Panc1 (cell line): ENCODE measurements around the gene MXRA8. TPM values are rescaled to one million over a fixed set of nuclear protein-coding genes. Genes with fewer than 3 reads are reported as not detected.

Experiments used
- ATAC-seq: fragments of 200-7000 bp; cut with Tn5 transposase; 2 replicates; pipeline ENCODE4 v1.9.1; 2020; ENCODE audit warnings: mild to moderate bottlenecking, moderate library complexity
- BruUV-seq: library from RNA; stranded (reverse); fragments of 400-500 nt; replicated peaks from 2 replicates; lab custom pipeline; 2021; lab: Mats Ljungman, UMichigan
- CTCF ChIA-PET: fragments of 300-600 bp; sonication (Branson Sonifier 250); formaldehyde crosslinking; loops from one replicate; lab custom pipeline; 2022; ENCODE audit warnings: antibody characterized with exemption; lab: Charles Lee
- POLR2A ChIA-PET: fragments of 300-600 bp; sonication (Branson Sonifier 250); formaldehyde crosslinking; loops from one replicate; lab custom pipeline; 2022; ENCODE audit warnings: antibody characterized with exemption; lab: Charles Lee
- DNase-seq: peaks from one replicate; pipeline ENCODE4 v3.0.0-alpha.2; 2010; ENCODE audit warnings: low read depth, low spot score
- H3K27ac ChIP-seq: 2 replicates; pipeline ENCODE4 v1.5.1; 2011; ENCODE audit warnings: mild to moderate bottlenecking, low read length, inconsistent platforms
- H3K27me3 ChIP-seq: fragments of 200-500 bp; sonication (Bioruptor generic); 2 replicates; pipeline ENCODE4 v1.6.0; 2014; ENCODE audit warnings: low read length, inconsistent platforms; ENCODE audit not compliant: control insufficient read depth, insufficient read depth
- H3K36me3 ChIP-seq: fragments of 200-500 bp; sonication (Bioruptor generic); 2 replicates; pipeline ENCODE4 v1.5.1; 2014; ENCODE audit warnings: inconsistent platforms, mild to moderate bottlenecking, low read length, moderate library complexity; ENCODE audit not compliant: control insufficient read depth, insufficient read depth
- H3K4me1 ChIP-seq: 2 replicates; pipeline ENCODE4 v1.5.1; 2011; ENCODE audit warnings: inconsistent platforms, mild to moderate bottlenecking, low read length, moderate library complexity; ENCODE audit not compliant: control insufficient read depth, insufficient read depth
- H3K4me3 ChIP-seq, 2 experiments: 2 replicates each; pipeline ENCODE4 v1.5.1; 2011 to 2012; ENCODE audit warnings: low read depth in 2 of 2, low read length in 2 of 2, mild to moderate bottlenecking in 2 of 2, inconsistent platforms in 1 of 2, moderate library complexity in 1 of 2
- H3K9me3 ChIP-seq: fragments of 200-500 bp; sonication (Bioruptor generic); 2 replicates; pipeline ENCODE4 v1.5.1; 2014; ENCODE audit warnings: low read depth, mild to moderate bottlenecking, inconsistent platforms, low read length, moderate library complexity; ENCODE audit not compliant: control insufficient read depth, insufficient read depth
- CTCF ChIP-seq: fragments of 450-650 bp; IDR thresholded peaks from 2 replicates; pipeline ENCODE4 v1.5.1; 2017; ENCODE audit warnings: mild to moderate bottlenecking
- POLR2AphosphoS5 ChIP-seq: IDR thresholded peaks from 2 replicates; pipeline ENCODE4 v1.6.1; 2012; ENCODE audit warnings: mild to moderate bottlenecking, low read depth, low read length, moderate library complexity
- REST ChIP-seq, 2 experiments: IDR thresholded peaks; 2 replicates each; pipeline ENCODE4 v1.6.1; 2011 to 2012; ENCODE audit warnings: low read depth in 2 of 2, control low read depth in 1 of 2, low read length in 1 of 2, mild to moderate bottlenecking in 1 of 2, moderate library complexity in 1 of 2; ENCODE audit not compliant: insufficient read depth in 1 of 2
- SIN3A ChIP-seq: IDR thresholded peaks from 2 replicates; pipeline ENCODE4 v1.6.1; 2012; ENCODE audit warnings: low read depth, mild to moderate bottlenecking, low read length, moderate library complexity, borderline replicate concordance; ENCODE audit not compliant: insufficient read depth
- TCF7L2 ChIP-seq: IDR thresholded peaks from 2 replicates; pipeline ENCODE4 v1.6.1; 2011; ENCODE audit warnings: mild to moderate bottlenecking, low read depth, low read length, inconsistent platforms
- in situ Hi-C: cut with HindIII; loops from 2 replicates; pipeline ENCODE4 v1.10.0; 2016; ENCODE audit warnings: low sequenced_read_pairs, low pct_unique_long_range_greater_than_20kb
- intact Hi-C: fragments of 100-400 bp; cut with micrococcal nuclease; formaldehyde crosslinking; loops from one replicate; pipeline ENCODE4 v1.10.0; 2022; ENCODE audit not compliant: unreplicated experiment
- total RNA-seq: library from RNA; stranded (reverse); gene quantifications from one replicate; pipeline ENCODE4 v1.2.1, GENCODE V29; 2021; ENCODE audit not compliant: unreplicated experiment

The MXRA8 gene
- total RNA-seq, 1 experiment from 2014 or later: 96.0 TPM

GRCh38 chr1:1335792-1336248 is 22.5 kb downstream of the MXRA8 start:
- ChIA-PET POLR2A (no interaction called here), CTCF (no interaction called here)
- ATAC-seq (no peak), DNase-seq (no peak)
- no peak overlapping the region for H3K4me3 ChIP-seq
- TF ChIP-seq SIN3A (no peak), TCF7L2 (no peak), POLR2AphosphoS5 (no peak), CTCF (no peak), REST (IDR thresholded peaks at IDR 0.05; ENCODE audit: insufficient read depth in 1 of 2, low read depth in 2 of 2, low read length in 1 of 2) (no peak)
- H3K36me3 ChIP-seq: no peaks in the 10 kb centered on the region
- no TSS peak for BruUV-seq
- H3K9me3 ChIP-seq: no peaks in the 10 kb centered on the region
- H3K27ac ChIP-seq: no peak overlapping the region
- H3K27me3 ChIP-seq: no peaks in the 10 kb centered on the region
- in situ Hi-C loops: no loop called here
- no peaks in the 10 kb centered on the region for H3K4me1 ChIP-seq
- intact Hi-C loops: no loop called here

GRCh38 chr1:1335283-1335682 is 23.1 kb downstream of the MXRA8 start:
- in situ Hi-C loops: no loop called here
- BruUV-seq: TSS peak; percentile 77

More at GRCh38 chr1:1335283-1335682, 23.1 kb downstream of the MXRA8 start:
- Histone ChIP-seq H3K4me3 (no peak overlapping the region), H3K27ac (no peak overlapping the region), H3K27me3 (no peaks in the 10 kb centered on the region), H3K9me3 (no peaks in the 10 kb centered on the region), H3K36me3 (no peaks in the 10 kb centered on the region), H3K4me1 (no peaks in the 10 kb centered on the region)
- TF ChIP-seq SIN3A: no peak
- TF ChIP-seq CTCF: no peak
- no peak for TF ChIP-seq POLR2AphosphoS5
- TF ChIP-seq TCF7L2: no peak
- no peak for TF ChIP-seq REST (IDR thresholded peaks at IDR 0.05; ENCODE audit: insufficient read depth in 1 of 2, low read depth in 2 of 2, low read length in 1 of 2)
- DNase-seq: no peak
- intact Hi-C loops: no loop called here
- ChIA-PET CTCF (no interaction called here), POLR2A (no interaction called here)
- ATAC-seq: no peak
